Choroid plexus epithelial cell (primary cell): Measurements from ENCODE around the gene GNA12.

Experiments used
- DNase-seq: peaks from one replicate; pipeline ENCODE4 v3.0.0-alpha.2; 2010; ENCODE audit warnings: low read depth
- H3K4me3 ChIP-seq: 2 replicates; pipeline ENCODE4 v1.5.1; 2011; ENCODE audit warnings: low read depth, mild to moderate bottlenecking, control low read depth, low read length, moderate library complexity
- CTCF ChIP-seq: conservative IDR thresholded peaks from 2 replicates; pipeline ENCODE4 v1.5.1; 2011; ENCODE audit warnings: low read depth, mild to moderate bottlenecking, control low read depth, inconsistent platforms, low read length, moderate library complexity

Gene GNA12

GRCh38 chr7:2800220-2800930 is 43.7 kb downstream of the GNA12 start:
- no peak for DNase-seq
- no peak for TF ChIP-seq CTCF
- H3K4me3 ChIP-seq: no peak overlapping the region

GRCh38 chr7:2799253-2799652 is 44.9 kb downstream of the GNA12 start:
- no peak overlapping the region for H3K4me3 ChIP-seq
- DNase-seq: no peak
- no peak for TF ChIP-seq CTCF

GRCh38 chr7:2798669-2799068 is 45.4 kb downstream of the GNA12 start:
- TF ChIP-seq CTCF: no peak
- H3K4me3 ChIP-seq: no peak overlapping the region
- no peak for DNase-seq

- no peak for TF ChIP-seq CTCF
Measured at GRCh38 chr7:2796358-2797352, 47.5 kb downstream of the GNA12 start.

GRCh38 chr7:2795906-2796305 is 48.2 kb downstream of the GNA12 start:
- no peak overlapping the region for H3K4me3 ChIP-seq
- TF ChIP-seq CTCF: no peak

More at GRCh38 chr7:2796358-2797352, 47.5 kb downstream of the GNA12 start:
- H3K4me3 ChIP-seq: no peak overlapping the region
- peak; percentile 96 for DNase-seq

GRCh38 chr7:2794836-2795636 is 49.1 kb downstream of the GNA12 start:
- no peak for DNase-seq
- H3K4me3 ChIP-seq: no peak overlapping the region
- no peak for TF ChIP-seq CTCF

More at GRCh38 chr7:2795906-2796305, 48.2 kb downstream of the GNA12 start:
- DNase-seq: no peak
